Measurements from ENCODE around the gene SEMA4C. TPM values are rescaled to one million over a fixed set of nuclear protein-coding genes. Genes with fewer than 3 reads are reported as not detected.

The SEMA4C gene
- total and polyA plus RNA-seq, 11 donors = 11.7 to 29.6 (median 20.6) TPM

- H3K27me3 ChIP-seq = peaks cover 0 to 23% (median 0%) of the 10 kb centered on the region in 9 donors
- ATAC-seq = no peak
- intact Hi-C loops (cut with DNase I) = loop anchor here in 1 of 10 donors (5.0 kb wide), 1 partner anchor 246 kb away; the partner anchor contains the start of gene ANKRD36
- WGBS, 4 donors = 58 to 74% (median 62%) methylated on average over 5 to 14 of the region's 14 CpGs
- peak in 1 of 5 donors; percentile 68 for DNase-seq
- H3K36me3 ChIP-seq = peaks cover 0 to 66% (median 59%) of the 10 kb centered on the region in 9 donors
- no peaks in the 10 kb centered on the region for H3K9me3 ChIP-seq
- TF ChIP-seq, protein P1, sequence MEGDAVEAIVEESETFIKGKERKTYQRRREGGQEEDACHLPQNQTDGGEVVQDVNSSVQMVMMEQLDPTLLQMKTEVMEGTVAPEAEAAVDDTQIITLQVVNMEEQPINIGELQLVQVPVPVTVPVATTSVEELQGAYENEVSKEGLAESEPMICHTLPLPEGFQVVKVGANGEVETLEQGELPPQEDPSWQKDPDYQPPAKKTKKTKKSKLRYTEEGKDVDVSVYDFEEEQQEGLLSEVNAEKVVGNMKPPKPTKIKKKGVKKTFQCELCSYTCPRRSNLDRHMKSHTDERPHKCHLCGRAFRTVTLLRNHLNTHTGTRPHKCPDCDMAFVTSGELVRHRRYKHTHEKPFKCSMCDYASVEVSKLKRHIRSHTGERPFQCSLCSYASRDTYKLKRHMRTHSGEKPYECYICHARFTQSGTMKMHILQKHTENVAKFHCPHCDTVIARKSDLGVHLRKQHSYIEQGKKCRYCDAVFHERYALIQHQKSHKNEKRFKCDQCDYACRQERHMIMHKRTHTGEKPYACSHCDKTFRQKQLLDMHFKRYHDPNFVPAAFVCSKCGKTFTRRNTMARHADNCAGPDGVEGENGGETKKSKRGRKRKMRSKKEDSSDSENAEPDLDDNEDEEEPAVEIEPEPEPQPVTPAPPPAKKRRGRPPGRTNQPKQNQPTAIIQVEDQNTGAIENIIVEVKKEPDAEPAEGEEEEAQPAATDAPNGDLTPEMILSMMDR (IDR thresholded peaks at IDR 0.05) = no peak
- no peak for TF ChIP-seq POLR2A (IDR thresholded peaks at IDR 0.05)
- H3K4me1 ChIP-seq = peaks cover 0 to 61% (median 44%) of the 10 kb centered on the region in 12 donors
- peak overlapping the region in 11 of 12 donors; percentile 96 to 100 (median 98) for H3K27ac ChIP-seq
- H3K4me3 ChIP-seq = peak overlapping the region in 9 of 12 donors; percentile 79 to 100 (median 97)
These were observed 3.7 kb downstream of the SEMA4C start for GRCh38 chr2:96866149-96866548.

- WGBS, 4 donors = 74 to 80% (median 76%) methylated on average over 16 of the region's 16 CpGs
- peaks cover 0 to 20% (median 0%) of the 10 kb centered on the region in 9 donors for H3K27me3 ChIP-seq
- H3K4me1 ChIP-seq = peaks cover 0 to 60% (median 45%) of the 10 kb centered on the region in 12 donors
- H3K9me3 ChIP-seq = no peaks in the 10 kb centered on the region
- H3K4me3 ChIP-seq = peak overlapping the region in 4 of 12 donors; percentile 79 to 100 (median 98)
- H3K36me3 ChIP-seq = peaks cover 0 to 71% (median 64%) of the 10 kb centered on the region in 9 donors
- ATAC-seq (no peak), DNase-seq (peak in 1 of 5 donors; percentile 25)
- H3K27ac ChIP-seq = peak overlapping the region in 5 of 12 donors; percentile 96 to 100 (median 98)
- TF ChIP-seq, protein P1 (IDR thresholded peaks at IDR 0.05) = no peak
- no peak for TF ChIP-seq POLR2A (IDR thresholded peaks at IDR 0.05)
- intact Hi-C loops (cut with DNase I) = loop anchor here in 1 of 10 donors (5.0 kb wide), 1 partner anchor 247 kb away; the partner anchor contains the start of gene ANKRD36
These were observed 4.2 kb downstream of the SEMA4C start for GRCh38 chr2:96865654-96866053.

DNA sequence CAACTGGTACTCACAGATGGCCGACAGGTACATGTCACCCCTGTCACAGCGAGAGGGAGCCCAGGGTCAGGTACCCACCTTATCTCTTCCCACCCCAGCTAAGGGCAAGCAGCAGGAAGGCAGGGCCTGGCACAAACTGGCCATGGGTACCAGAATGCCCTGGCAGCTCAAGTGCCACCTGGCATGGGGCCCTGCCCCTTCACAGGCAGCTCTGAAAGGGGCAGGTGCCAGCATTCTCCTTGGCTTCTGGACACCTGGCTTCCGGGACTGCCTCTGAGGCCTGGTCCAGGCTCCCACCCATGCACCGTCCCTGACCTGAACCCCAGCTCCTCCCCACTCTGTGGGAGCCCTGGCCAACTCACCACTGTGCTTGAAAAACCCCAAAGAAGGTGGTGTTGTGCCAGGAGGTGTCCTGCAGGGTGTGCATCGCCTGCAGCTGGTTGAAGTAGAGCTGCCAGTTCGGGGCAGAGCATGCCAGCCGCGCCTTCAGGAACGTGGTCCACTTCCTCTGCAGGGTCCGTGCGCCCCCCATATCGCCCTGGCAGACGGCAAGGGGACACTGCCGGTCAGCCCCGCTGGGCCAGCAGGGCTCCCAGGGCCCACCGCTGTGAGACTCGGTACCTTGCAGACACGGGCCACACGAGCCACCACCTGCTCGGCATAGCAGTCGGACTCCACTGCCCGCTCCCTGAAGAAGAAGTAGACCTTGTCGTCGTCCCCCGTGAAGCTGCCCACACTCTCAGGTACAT lies 5.4 kb downstream of the SEMA4C start:
- WGBS, 4 donors = 70 to 75% (median 73%) methylated on average over 25 of the region's 25 CpGs; no CpG with 5 or more reads in 1 of the 4 donors
- Histone ChIP-seq H3K4me3 (no peak overlapping the region), H3K27me3 (peaks cover 0 to 9% (median 0%) of the 10 kb centered on the region in 9 donors), H3K4me1 (peaks cover 0 to 67% (median 52%) of the 10 kb centered on the region in 12 donors), H3K36me3 (peaks cover 0 to 80% (median 71%) of the 10 kb centered on the region in 9 donors), H3K9me3 (no peaks in the 10 kb centered on the region), H3K27ac (peak overlapping the region in 2 of 12 donors; percentile 9 to 98)
- TF ChIP-seq, protein P1 (IDR thresholded peaks at IDR 0.05) = peak in 1 of 12 donors; percentile 4
- TF ChIP-seq POLR2A (IDR thresholded peaks at IDR 0.05) = no peak
- intact Hi-C loops (cut with DNase I) = loop anchor here in 1 of 10 donors (5.0 kb wide), 1 partner anchor 248 kb away; the partner anchor contains the start of gene ANKRD36
- ATAC-seq (peak in 3 of 4 donors; percentile 1 to 40 (median 22)), DNase-seq (peak in 4 of 5 donors; percentile 67 to 89 (median 72))

Data from heart left ventricle (tissue), 16 donors.